HG02610 (cell line): Measurements from ENCODE around the gene IFT20.
"Not testable (repeated sequence)": the region's sequence is repeated elsewhere in the genome, so short reads cannot be mapped to it uniquely, and the experiment has no call there.

ENCODE experiments used
- ATAC-seq: cut with Tn5 transposase; IDR thresholded peaks from one replicate; pipeline ENCODE4 v1.9.1; 2021; ENCODE audit warnings: mild to moderate bottlenecking, moderate library complexity; ENCODE audit not compliant: unreplicated experiment

The IFT20 gene

GRCh38 chr17:28364665-28365363 lies 29.5 kb upstream of the IFT20 start, which contains the start of gene SEBOX:
SEBOX (minus strand) TSS chr17:28365199; CDS start chr17:28365151, 48 bp downstream.
- ATAC-seq: no peak

GRCh38 chr17:28363776-28364650 lies 28.7 kb upstream of the IFT20 start:
- no peak for ATAC-seq

DNA sequence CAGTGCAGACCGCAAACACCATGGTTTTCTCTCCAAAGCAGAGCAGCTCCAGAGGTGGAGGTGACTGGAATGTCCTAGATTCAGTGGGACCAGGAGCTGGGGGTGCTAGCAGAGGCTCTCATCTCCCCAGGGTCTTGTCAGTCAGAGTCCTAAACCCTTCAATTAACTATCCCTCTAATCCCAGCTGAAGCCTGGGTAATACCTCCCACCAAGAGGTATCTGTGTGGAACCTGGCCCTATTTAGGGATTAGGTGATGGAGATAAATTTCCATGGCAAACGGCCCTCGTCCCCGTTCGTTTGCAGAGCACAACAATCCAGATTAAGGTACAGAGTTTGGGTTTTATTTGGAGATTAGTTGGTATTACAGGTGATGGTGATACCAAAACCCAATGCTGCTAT lies 27.9 kb upstream of the IFT20 start:
- ATAC-seq: no peak

GRCh38 chr17:28357901-28358197 lies 22.6 kb upstream of the IFT20 start:
- ATAC-seq: no peak

GRCh38 chr17:28357061-28357900 lies 22.0 kb upstream of the IFT20 start, which contains the start of gene POLDIP2:
POLDIP2 (minus strand) TSS chr17:28357527; CDS start chr17:28357448, 79 bp downstream.
- peak; percentile 97 for ATAC-seq

DNA sequence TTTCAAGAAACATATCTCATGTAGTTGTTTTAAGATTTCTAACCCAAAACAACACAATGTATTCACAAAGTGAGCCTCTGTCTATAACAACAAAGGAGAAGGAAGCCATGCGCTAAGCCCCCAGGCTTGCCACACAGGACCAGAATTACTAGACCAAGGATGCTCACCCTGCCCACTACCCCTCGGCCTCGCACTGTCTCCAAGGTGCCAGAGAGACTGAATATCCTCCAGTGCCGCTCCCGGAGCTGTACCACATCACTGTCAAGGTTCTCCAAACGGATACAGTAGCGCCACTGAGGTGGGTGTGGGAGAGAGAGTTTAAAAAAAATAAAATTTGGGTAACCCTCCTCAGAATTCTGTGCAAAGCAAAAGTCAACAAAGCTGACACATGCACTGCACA lies 15.0 kb upstream of the IFT20 start:
- ATAC-seq: no peak

DNA sequence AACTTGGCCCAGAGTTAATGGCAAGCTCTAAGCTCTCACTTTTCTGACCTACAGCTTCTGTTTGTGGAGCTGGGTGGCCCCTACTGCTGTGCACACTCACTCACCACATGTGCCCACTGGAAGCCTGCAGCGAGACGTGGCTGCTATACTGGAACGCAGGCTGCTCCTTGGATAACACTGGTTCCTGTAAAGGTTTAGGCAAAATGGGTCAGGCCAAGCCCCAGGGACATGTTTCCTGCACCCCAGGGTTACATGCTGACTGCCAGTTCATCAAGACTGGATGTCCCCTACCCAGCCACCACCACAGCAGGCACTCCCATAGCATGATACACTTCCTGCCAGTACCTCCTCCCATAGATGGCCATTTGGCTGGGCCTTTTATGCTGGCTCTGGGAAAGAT lies 13.7 kb upstream of the IFT20 start:
- ATAC-seq: no peak

GRCh38 chr17:28347261-28347891 lies 12.1 kb upstream of the IFT20 start:
- no peak for ATAC-seq

GRCh38 chr17:28346746-28347246 lies 11.5 kb upstream of the IFT20 start:
- ATAC-seq: no peak

DNA sequence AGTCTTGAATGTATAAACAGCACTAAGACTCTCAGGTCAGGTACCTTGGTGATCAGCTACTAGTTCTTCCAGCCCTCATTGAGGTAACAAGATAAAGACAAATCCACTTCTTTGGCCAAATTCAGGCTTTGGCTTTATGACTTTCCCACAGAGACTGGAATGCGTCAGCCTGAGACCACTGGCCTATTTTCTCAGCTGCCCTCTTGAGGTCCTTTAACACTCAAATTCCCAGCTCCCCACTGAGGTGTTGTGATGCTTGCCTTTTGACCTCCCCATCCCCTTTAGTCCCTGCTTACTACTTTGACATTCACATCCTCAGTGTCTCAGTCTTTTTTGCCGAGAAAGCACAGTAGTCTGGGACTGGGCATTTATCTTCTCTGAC lies 10.9 kb upstream of the IFT20 start:
- no peak for ATAC-seq

- ATAC-seq: no peak
These were observed 10.3 kb upstream of the IFT20 start for GRCh38 chr17:28345419-28346198.

DNA sequence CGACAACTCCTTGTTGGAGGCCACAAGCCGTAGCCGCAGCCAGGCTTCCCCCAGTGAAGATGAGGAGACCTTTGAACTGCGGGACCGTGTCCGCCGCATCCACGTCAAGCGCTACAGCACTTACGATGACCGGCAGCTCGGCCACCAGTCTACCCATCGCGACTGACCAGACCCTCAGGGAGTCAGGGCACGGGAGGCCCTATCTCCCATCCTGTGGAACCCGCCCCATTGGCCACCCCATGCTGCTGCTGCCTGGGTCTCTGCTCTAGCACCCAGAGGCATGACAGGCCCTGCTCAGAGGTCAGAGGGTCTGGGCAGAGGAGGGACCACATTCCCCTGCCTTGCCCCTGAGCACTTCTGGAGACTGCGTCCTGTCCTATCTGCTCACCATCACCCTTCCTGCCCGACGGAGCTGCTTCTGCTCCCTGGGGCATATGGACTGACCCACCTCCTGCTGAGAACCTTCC lies 9.2 kb upstream of the IFT20 start:
- ATAC-seq: no peak

DNA sequence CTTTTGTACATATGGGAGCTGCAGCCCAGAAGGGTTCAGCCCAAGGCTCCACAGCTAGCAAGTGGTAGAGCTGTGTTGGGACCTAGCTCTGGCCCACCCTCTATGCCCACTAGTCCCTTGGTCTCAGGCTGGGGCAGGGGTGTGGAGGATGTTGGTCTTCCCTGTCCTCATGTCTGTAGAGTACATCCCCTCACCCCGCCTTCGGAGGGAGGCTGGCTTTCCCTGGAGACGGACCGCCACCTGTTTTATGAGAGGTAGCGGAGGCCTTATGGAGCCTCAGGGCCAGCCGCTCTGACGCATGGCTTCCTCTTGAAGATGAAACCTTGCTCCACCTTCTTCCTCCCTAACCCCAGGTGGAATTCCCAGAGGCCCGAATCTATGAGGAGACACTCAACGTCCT lies 8.7 kb upstream of the IFT20 start:
- no peak for ATAC-seq

- ATAC-seq: no peak
These were observed 8.2 kb upstream of the IFT20 start for GRCh38 chr17:28343491-28343932.

DNA sequence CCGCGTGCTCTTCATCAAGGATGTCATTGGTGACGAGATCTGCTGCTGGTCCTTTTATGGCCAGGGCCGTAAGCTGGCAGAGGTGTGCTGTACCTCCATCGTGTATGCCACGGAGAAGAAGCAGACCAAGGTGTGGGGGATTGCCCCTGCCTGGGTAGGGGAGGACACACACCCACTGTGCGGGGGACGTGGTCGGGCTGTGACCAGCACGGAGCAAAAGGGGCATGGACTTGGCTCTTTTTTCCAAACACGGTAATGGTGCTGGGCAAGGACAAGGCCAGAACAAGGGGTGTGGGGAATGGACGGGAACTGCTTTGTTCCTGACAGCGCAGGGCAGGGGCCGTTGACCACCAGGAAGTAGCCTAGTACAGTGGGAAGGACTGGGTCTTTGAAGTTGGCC lies 7.0 kb upstream of the IFT20 start:
- ATAC-seq: no peak

DNA sequence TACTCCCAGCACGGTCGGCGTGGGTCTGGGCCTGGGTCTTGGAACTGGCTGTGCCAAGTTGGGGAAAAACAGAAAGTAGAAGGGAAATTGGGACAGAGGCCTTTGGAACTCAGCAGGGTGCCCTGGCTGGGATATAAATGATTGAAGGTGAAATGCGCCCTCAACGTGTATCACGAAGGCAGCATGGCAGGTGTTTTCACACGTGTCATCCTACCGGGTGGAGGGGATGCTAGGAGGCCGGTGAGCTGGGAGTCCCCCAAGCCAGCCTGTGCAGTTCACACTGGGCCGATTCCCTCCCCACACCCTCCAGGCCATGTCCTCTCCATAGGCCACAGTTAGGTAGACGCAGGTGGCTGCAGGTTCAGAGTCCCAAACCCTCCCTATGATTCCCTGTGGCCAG lies 6.2 kb upstream of the IFT20 start:
- ATAC-seq: no peak

GRCh38 chr17:28340374-28340773 lies 5.1 kb upstream of the IFT20 start:
- no peak for ATAC-seq

GRCh38 chr17:28339431-28339830 lies 4.2 kb upstream of the IFT20 start:
- no peak for ATAC-seq

DNA sequence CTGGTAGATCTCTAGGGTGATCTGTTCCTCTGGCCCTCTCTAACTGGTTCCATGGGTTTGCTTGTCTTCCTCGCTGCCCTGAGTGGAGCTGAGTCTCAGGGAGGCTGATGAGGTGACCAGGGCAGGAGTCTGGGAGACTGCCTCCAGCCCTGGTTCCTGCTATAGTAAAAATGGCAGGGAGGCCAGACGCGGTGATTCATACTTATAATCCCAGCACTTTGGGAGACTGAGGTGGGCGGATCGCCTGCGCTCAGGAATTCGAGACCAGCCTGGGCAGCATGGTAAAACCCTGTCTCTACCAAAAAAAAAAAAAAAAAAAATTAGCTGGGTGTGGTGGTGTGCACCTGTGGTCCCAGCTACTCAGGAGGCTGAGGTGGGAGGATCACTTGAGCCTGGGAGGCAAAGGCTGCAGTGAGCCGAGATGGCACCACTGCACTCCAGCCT lies 3.5 kb upstream of the IFT20 start:
- ATAC-seq: not testable (repeated sequence)
